GM12873 (cell line): ENCODE measurements around the gene EIF2B2.

ENCODE experiments used
- TF ChIP-seq, protein P1 (sequence below): IDR thresholded peaks from 2 replicates; pipeline ENCODE4 v1.5.1; 2012; ENCODE audit warnings: low read depth, mild to moderate bottlenecking, moderate library complexity, low read length, control low read depth; ENCODE audit not compliant: insufficient read depth; ENCODE audit errors: missing control alignments

EIF2B2 gene

DNA sequence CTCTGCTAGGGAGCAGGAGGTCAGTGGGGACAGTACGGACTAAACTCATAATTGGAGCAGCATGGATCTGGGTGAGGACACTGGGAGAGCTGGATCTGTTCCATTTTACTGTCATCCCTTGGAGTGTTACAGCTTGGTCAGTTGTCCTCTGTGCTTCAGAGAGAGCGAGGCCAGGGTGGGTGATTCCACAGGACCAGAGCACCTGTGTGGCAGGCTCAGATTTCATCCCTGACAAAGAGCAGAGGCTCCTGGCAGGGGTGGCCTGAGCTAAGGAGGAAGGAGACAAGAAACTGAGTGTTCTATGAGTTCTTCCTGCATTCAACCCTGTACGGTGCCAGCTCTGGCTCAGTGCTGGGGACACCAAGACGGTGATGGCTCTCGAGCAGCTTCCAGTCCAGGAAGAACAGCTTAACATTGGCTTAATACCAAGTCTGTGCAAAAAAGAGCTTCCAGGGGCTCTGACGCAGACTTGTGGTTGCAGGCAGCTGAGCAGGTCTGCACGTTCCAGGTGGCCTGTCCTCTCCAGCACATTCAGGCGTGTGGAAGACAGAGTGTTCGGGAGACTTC, 38.9 kb upstream of the EIF2B2 start:
- TF ChIP-seq, protein P1, sequence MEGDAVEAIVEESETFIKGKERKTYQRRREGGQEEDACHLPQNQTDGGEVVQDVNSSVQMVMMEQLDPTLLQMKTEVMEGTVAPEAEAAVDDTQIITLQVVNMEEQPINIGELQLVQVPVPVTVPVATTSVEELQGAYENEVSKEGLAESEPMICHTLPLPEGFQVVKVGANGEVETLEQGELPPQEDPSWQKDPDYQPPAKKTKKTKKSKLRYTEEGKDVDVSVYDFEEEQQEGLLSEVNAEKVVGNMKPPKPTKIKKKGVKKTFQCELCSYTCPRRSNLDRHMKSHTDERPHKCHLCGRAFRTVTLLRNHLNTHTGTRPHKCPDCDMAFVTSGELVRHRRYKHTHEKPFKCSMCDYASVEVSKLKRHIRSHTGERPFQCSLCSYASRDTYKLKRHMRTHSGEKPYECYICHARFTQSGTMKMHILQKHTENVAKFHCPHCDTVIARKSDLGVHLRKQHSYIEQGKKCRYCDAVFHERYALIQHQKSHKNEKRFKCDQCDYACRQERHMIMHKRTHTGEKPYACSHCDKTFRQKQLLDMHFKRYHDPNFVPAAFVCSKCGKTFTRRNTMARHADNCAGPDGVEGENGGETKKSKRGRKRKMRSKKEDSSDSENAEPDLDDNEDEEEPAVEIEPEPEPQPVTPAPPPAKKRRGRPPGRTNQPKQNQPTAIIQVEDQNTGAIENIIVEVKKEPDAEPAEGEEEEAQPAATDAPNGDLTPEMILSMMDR, result no peak

DNA sequence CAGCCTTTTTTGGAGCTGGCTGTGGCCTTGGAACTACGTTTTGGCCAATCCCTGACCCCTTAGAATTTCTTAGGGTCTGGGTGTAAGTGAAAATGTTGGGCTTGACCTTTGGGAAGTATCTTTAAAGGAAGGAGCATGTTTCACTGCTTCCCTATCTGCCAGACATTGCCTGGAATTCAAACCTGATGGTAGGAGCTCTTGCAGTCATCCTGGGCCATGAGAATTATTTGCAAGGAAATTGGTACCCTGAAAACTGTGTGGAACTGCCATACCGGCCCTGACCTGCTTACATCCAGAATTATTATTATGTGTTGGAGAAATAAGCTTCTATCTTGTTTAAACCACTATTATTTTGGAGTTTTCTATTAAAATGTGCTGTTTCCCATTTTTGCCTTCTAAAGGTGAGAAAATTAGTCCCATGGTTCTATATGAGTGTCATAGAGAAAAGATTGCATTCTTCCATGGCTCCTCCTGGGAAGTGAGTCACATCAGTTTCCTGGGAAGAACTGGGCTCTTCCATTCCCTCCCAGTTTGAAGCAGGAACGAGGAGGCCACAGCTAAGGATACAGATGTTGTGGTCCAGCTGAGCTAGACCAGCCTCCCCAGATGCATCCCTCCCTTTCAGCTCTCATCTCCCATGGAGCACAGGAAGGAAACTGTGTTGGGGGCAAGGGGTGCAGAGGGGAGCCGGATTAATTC, 37.8 kb upstream of the EIF2B2 start:
- TF ChIP-seq, protein P1, result no peak

DNA sequence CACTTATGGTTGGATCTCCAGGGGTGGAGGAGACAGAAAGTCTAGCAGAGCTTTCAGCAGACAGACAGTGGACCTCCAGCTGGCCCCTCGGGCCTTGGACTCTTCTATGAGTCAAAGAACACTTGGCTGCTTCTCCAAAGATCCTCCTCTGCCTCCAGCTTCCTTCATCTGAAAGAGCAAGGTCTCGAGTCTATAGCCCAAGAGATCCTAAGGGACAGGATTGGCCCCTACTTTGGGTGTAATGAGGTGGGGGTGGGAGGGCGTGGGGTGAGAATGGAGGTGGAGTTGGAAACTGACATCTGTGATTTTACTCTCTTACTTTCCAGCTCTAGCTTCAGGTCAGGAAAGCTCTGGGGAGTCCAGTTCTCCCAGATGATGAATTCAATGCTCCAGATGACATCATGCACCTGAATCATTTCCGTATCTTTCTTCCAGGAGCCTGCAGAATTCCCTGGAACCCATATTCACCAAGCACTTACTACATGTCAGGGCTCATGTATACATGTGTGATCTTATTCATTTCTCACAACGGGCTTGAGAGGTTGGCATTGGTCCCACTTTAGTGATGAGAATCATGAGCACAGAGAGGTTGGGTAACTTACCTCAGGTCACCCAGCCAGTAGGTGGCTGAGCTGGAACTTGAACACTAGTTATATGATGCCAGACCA, 37.1 kb upstream of the EIF2B2 start:
- TF ChIP-seq, protein P1, result no peak

DNA sequence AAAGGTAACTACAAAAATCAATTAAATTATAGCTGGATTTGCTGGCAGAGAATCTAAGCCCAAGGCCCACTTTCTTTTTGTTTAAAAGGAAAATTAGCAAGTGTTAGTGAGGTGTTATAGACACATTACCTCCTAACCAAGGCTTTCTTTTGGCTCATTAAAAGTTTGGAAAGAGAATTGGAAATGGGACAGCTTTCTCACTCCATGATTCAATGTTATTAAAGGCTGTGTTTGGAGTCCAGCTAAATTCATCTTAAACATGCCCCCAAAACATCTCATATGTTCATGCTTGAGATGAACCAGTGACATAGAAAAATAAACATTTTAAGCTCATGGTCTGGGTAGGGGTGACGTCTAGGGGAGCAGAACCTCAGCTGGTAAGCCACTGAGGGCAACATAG, 33.9 kb upstream of the EIF2B2 start:
- TF ChIP-seq, protein P1, result no peak

DNA sequence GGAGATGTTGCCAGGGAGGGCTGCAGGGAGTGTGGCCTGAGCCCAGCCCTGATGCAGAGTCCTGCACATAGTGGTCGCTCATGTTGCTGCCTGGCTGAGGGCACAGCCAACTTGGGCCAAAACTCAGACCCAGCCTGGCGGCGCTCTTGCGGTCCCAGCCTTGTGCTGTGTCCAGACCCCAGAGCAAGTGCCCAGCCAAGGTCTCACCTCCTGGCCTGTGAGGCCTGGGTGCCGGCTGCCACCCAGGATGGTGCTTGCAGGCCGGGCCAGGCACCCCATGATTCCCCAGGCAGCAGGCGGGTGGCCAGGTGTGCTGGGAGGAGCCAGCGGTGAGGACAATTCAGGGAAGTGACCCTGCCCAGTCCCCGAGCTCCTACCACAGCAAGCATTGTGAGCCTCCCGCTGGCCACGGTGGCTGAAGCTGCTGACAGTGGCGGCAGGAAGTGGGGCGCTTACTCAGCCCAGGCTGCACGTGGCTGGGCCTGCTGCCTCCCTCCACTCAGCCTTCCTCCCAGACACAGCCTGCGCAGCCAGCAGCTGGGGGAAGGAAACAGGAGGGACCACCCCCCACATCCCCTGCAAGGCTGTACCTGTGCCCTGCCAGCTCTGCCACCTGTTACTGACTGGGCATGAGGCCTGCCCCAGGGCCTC, 29.6 kb upstream of the EIF2B2 start:
- TF ChIP-seq, protein P1, result no peak

DNA sequence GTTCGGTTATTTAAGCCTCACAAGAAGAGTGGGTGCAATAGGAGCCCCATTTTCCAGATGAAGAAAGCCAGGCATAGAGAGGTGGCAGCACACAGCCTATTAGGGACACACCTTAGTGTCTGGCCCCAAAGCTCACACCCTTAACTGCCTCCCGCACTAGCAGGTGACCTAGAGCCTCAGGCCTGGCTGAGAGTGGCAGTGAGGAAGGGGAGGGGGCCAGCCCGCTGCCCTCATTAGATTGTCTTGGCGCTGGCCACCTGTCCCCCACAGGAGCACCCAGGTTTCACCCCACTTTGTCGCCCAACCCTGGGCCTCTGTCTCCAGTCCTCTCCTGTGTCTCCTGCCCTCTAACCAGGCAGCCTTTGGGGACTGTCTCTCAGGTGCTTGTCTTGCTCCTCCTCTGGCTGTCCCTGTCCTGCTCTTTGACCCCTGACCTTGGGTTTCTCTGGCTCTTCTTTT, 28.8 kb upstream of the EIF2B2 start:
- TF ChIP-seq, protein P1, result no peak

DNA sequence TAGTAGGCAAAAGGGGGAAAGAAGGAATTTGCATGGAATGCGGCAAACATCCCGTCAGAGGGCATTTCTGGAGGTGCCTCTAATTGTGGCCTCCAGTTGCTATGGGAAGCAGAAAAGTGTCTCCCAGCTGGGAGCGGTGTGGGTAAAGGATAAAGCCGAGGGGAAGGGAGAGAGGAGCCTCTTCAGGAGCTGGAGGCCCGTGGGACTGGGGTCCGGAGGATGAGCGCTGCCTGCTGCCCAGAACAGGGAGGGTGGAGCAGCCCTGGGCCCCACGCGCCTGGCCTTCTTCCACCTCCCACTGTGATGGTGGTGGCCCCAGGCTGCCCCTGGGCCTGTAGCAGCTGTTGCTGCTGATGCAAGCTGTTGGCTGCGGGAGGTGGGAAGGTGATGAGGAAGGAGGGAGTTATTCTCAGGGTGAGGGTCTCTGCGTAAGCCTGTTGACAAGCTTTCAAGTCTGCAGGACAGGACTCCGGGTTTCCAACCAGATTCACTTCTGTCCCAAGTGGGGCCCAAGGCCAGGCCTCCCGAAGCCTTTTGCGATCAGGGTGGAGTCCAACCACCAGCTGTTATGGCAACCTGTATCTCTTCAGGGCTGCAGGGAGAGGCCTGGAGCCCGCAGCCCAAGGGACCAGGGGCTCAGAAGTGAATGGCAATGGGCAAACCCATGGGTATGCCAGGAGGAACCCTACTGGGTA, 28.2 kb upstream of the EIF2B2 start:
- TF ChIP-seq, protein P1, result no peak
